Effector memory CD4-positive, alpha-beta T cell (primary cell): ENCODE data around the gene TRPT1.

Experiments
- DNase-seq, 3 donors: peaks; one replicate each; pipeline ENCODE4 v3.0.0-alpha.2; 2020
- H3K27ac ChIP-seq: 2 replicates; pipeline ENCODE4 v1.7.0; 2013; ENCODE audit warnings: mild to moderate bottlenecking, low read length, moderate library complexity; ENCODE audit not compliant: insufficient read depth, poor library complexity, severe bottlenecking
- H3K27me3 ChIP-seq: replicated peaks from 2 replicates; pipeline ENCODE4 v1.7.0; 2013; ENCODE audit warnings: mild to moderate bottlenecking, low read length; ENCODE audit not compliant: insufficient read depth, control insufficient read depth, poor library complexity, severe bottlenecking
- H3K36me3 ChIP-seq: 2 replicates; pipeline ENCODE4 v1.7.0; 2013; ENCODE audit warnings: mild to moderate bottlenecking, low read length, moderate library complexity; ENCODE audit not compliant: control insufficient read depth, insufficient read depth
- H3K4me1 ChIP-seq: 2 replicates; pipeline ENCODE4 v1.7.0; 2013; ENCODE audit warnings: low read length, mild to moderate bottlenecking; ENCODE audit not compliant: control insufficient read depth, insufficient read depth, poor library complexity, severe bottlenecking
- H3K4me3 ChIP-seq: 2 replicates; pipeline ENCODE4 v1.7.0; 2013; ENCODE audit warnings: low read length, low read depth, mild to moderate bottlenecking; ENCODE audit not compliant: insufficient read depth, poor library complexity, severe bottlenecking
- H3K9me3 ChIP-seq: 2 replicates; pipeline ENCODE4 v1.7.0; 2013; ENCODE audit warnings: mild to moderate bottlenecking, low read length, moderate library complexity; ENCODE audit not compliant: control insufficient read depth

The TRPT1 gene

GRCh38 chr11:64265176-64266160 is 39.5 kb upstream of the TRPT1 start:
- Histone ChIP-seq H3K4me1 (peaks cover 8% of the 10 kb centered on the region), H3K27ac (no peak overlapping the region), H3K4me3 (no peak overlapping the region), H3K27me3 (no peaks in the 10 kb centered on the region), H3K36me3 (peaks cover 6% of the 10 kb centered on the region), H3K9me3 (no peaks in the 10 kb centered on the region)
- no peak for DNase-seq

- Histone ChIP-seq H3K27ac (no peak overlapping the region), H3K4me1 (peaks cover 8% of the 10 kb centered on the region), H3K27me3 (no peaks in the 10 kb centered on the region), H3K9me3 (no peaks in the 10 kb centered on the region), H3K4me3 (no peak overlapping the region), H3K36me3 (peaks cover 6% of the 10 kb centered on the region)
- DNase-seq, result no peak
These were observed 38.4 kb upstream of the TRPT1 start for GRCh38 chr11:64264371-64264852.

- H3K9me3 ChIP-seq, result no peaks in the 10 kb centered on the region
- H3K4me3 ChIP-seq, result no peak overlapping the region
- H3K4me1 ChIP-seq, result peaks cover 6% of the 10 kb centered on the region
- DNase-seq, result no peak
- no peak overlapping the region for H3K27ac ChIP-seq
- no peaks in the 10 kb centered on the region for H3K27me3 ChIP-seq
- peaks cover 6% of the 10 kb centered on the region for H3K36me3 ChIP-seq
These were observed 37.9 kb upstream of the TRPT1 start for GRCh38 chr11:64263947-64264317.

- Histone ChIP-seq H3K9me3 (no peaks in the 10 kb centered on the region), H3K27me3 (no peaks in the 10 kb centered on the region), H3K4me3 (no peak overlapping the region), H3K27ac (no peak overlapping the region), H3K4me1 (no peaks in the 10 kb centered on the region), H3K36me3 (peaks cover 6% of the 10 kb centered on the region)
- DNase-seq, result no peak
These were observed 37.3 kb upstream of the TRPT1 start for GRCh38 chr11:64263021-64263946.

- H3K4me3 ChIP-seq, result no peak overlapping the region
- peaks cover 6% of the 10 kb centered on the region for H3K36me3 ChIP-seq
- H3K4me1 ChIP-seq, result no peaks in the 10 kb centered on the region
- H3K27me3 ChIP-seq, result no peaks in the 10 kb centered on the region
- H3K9me3 ChIP-seq, result no peaks in the 10 kb centered on the region
- no peak for DNase-seq
- H3K27ac ChIP-seq, result no peak overlapping the region
These were observed 36.5 kb upstream of the TRPT1 start for GRCh38 chr11:64262271-64263002.

- Histone ChIP-seq H3K4me1 (no peaks in the 10 kb centered on the region), H3K36me3 (peaks cover 6% of the 10 kb centered on the region)
These were observed 35.6 kb upstream of the TRPT1 start for GRCh38 chr11:64261556-64262080.

GRCh38 chr11:64260147-64260708 is 34.2 kb upstream of the TRPT1 start:
- DNase-seq, result no peak
- Histone ChIP-seq H3K4me3 (no peak overlapping the region), H3K9me3 (no peaks in the 10 kb centered on the region), H3K27ac (no peak overlapping the region), H3K27me3 (no peaks in the 10 kb centered on the region), H3K36me3 (peaks cover 6% of the 10 kb centered on the region), H3K4me1 (no peaks in the 10 kb centered on the region)

More at GRCh38 chr11:64261556-64262080, 35.6 kb upstream of the TRPT1 start:
- no peaks in the 10 kb centered on the region for H3K27me3 ChIP-seq
- H3K27ac ChIP-seq, result no peak overlapping the region
- no peak overlapping the region for H3K4me3 ChIP-seq
- H3K9me3 ChIP-seq, result no peaks in the 10 kb centered on the region
- DNase-seq, result no peak

GRCh38 chr11:64259533-64260067 is 33.6 kb upstream of the TRPT1 start:
- Histone ChIP-seq H3K4me3 (no peak overlapping the region), H3K9me3 (no peaks in the 10 kb centered on the region), H3K36me3 (peaks cover 6% of the 10 kb centered on the region), H3K4me1 (no peaks in the 10 kb centered on the region), H3K27ac (no peak overlapping the region), H3K27me3 (no peaks in the 10 kb centered on the region)
- DNase-seq, result no peak
